ENCODE data around the gene RIN3. TPM values are rescaled to one million over a fixed set of nuclear protein-coding genes. Genes with fewer than 3 reads are reported as not detected.

RIN3 gene
- total RNA-seq, 1 experiment from 2014 or later, result 0.86 TPM

DNA sequence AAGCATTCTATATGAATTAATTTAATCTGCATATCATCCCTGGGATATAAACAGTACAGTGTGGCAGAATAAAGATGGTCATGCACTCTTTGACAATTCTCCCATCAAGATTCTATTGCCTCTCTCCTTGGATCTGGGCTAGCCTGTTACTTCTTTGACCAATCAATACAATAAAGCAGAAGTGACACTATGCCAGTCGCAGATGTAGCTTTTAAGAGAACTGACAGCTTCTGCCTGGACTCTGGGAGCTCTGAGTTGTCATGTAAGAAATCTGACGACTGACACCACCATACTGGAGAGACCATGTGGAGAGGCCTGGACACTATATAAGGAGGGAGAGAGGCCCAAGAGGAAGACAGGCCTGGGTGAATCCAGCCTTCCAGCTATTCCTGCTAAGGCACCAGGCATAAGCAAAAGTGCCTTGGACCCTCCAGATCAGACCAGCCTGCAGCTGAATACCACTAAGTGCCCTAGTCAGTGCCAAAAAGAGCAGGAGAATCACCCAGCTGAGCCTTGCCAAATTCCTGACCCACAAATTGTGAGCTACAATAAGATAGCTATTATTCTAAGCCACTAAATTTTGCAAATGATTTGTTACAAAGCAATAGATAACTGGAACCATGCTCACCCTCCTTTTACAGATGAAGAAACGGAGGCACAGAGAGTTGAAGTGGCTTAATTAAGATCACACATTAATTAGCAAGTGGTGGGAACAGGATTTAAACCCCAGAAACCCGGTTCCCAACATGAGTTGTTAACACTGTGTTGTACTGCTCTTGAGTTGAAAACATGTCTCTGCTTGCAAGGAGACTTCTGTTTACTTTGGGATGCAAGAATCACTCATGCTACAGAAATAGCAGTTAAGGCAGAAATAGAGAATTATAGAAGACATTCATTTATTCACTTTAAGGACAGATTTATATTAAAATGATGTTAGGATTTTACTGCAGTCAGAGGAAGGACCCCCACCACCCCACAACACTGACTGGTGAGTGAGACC, 84.6 kb downstream of the RIN3 start:
- no peak for DNase-seq (ENCODE audit: low read depth)

DNA sequence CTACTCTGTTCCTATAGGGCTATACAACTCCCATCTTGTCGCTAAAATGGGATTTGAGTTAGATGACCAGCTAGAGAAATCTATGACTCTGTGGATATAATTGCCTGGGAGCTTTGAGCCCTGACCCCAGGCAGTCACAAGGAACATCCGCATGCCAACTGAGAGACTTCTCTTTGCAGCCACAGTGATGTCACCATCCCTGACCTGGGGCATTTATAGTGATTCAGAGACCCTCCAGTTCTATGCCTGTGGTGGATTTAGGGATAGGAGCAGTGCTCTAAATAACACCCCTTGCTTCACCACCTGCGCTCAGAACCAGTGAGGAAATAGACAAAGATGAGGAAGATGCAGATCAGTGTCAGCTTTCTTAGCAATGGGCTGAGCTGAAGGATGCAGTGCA, 86.2 kb downstream of the RIN3 start:
- DNase-seq (ENCODE audit: low read depth), result peak; percentile 16

DNA sequence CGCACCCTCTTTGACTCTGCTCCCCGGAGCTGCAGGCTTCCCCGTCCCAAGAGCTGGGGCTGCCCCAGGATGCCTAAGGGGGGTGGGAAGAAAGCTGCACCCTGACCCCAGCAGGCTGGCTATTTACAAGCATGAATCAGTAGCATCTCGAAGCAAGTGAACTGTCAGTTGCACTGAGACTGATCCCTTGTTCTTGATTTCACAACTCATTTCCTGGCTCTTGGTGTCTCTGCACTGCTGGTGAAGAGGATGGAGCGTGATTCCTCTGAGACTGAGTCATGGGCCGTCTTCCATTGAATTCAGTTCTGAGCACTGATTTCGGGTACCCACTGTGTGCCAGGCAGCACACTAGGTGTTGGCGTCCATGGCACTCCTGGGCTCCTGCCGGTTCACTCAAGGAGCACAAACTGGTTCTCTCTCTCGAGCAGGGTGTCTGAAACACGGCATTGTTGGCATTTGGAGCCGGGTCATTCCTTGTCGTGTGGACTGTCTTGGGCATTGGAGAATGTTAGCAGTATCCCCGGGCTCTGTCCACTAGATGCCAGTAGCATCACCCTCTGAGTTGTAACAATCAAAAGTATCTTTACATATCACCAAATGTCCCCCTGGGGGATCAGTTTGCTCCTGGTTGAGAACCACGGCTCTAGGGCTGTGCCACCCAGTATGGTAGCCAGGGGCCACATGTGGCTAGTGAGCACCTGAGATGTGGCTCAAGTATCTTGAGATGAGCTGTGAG, 86.9 kb downstream of the RIN3 start:
- peak; percentile 68 for DNase-seq (ENCODE audit: low read depth)

DNA sequence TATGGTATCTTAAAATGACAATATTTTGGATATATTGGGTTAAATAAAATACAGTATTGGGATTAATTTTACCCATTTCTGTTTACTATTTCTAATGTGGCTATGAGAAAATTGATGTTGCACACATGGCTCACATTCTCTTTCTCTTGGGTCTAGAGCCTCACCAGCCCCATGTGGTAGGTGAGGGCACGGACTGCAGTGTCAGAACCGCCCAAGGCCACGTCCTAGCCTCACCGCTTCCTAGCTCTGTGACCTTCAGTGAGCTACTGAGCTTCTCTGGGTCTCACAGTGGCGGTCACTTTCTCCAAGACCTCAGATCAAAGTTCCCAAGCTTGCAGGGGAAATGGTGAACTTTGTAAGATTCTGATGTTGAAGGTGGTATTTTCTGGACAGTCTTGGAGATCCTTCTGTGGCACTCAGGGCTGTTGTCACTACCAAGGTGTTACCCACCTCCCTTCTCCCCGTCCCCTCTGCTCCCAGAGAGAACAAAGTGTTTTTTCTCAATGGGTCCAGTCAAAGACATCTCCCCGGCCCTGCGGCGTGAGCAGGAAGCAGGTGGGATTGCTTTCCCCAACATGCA, 87.6 kb downstream of the RIN3 start:
- no peak for DNase-seq (ENCODE audit: low read depth)

DNA sequence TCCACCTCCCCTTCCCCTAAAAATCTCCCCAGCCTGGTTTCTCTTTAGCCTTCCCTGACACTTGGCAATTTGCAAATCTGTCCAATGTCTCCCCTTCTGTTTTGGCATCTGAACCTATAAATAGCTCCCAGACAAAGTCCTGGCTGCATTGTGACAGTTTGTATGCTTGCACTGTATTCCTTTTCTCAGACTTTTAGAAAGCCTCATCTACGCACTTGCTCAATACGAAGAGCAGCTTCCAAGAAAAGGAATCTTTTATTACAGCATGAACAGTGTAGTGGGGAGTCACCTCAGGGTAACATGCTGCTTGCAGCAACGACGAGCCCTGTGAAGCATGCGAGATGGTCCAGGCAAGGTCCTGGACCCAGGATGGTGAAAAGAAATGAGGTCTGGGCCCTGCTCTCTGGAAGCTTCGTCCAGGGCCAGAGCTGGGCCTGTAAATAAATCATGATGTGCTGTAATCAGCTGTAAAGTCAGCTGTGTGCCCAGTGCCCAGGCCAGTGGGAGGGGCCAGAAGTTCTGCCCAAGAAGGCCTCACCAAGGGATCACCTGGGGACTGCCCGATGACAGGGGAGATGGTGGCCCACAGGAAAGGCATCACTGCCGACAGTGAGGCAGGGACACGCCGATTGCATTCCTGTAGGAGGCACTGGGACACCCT, 88.3 kb downstream of the RIN3 start:
- DNase-seq (ENCODE audit: low read depth), result no peak

DNA sequence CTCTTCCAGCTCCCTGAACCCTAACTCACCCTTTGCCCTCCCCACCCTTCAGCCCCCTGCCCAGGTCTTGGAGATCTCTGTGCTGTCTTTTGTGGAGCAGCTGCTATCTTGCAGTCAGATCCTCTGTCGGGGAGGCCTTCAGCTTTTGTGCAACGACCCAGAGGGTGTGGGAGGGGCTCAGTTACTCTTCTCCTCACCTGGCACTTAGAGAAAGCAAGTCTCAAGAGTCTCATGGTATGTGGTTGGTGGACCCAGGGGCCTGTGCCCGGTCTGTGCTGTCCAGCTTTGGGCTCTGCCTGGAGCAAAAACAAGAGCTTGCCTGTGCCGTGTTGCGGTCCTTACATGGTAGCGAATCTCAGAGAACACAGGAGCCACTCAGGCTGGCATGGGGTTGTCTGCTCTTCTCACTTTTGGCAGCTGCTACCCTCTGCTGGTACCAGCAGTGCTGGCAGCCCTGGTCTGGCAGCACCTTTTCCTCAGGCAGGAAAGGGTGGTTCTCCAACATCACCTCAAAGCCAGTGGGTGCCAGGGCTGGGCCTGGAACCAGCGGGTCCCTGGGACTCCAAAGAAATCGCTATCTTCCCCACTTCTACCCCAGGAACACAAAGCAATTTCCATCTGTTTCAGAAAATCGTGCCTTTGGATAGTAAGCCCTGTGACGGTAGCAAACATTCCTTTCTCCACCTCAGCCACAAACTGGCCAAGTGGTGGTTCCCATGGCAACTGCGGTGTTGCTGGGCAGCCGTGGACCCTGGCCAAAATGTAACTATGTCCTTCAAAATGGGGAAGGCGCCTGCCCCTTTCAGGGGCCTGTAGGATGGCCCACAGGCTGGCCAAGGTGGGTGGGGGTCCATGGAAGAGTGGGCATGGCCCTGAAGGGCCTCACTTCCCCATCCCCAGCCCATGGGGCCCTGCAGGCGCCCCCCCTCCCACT, 90.0 kb downstream of the RIN3 start:
- peak; percentile 65 for DNase-seq (ENCODE audit: low read depth)

DNA sequence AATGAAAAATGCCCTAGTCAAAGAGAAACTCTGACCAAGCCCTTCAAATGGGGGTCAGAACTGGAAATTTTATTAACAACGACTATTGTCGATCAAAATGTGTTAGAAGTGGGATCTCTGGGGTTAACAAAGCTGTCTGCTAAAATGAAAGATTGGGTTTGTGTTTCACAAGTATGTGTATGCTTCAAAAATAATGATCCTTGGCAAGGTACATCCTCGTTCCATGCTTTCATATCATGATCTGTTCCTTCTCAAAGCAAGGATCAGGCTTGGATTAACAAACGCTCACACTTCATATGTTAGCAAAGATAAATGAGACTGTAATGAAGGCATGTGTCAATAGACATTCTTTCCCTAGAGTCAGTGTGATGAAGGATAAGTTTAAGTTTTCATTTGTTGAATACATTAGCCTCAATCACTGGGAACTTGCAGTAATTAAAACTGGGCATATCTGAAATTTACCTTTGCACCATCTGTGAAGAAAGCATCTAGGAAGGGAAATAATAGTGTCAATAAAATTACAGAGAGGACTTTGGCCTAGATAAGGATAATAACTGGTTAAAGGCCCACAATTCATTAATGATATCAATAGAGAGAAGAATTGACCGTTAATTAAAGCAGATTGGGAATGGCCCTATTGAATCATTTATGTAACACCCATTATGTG, 91.8 kb downstream of the RIN3 start:
- no peak for DNase-seq (ENCODE audit: low read depth)

DNA sequence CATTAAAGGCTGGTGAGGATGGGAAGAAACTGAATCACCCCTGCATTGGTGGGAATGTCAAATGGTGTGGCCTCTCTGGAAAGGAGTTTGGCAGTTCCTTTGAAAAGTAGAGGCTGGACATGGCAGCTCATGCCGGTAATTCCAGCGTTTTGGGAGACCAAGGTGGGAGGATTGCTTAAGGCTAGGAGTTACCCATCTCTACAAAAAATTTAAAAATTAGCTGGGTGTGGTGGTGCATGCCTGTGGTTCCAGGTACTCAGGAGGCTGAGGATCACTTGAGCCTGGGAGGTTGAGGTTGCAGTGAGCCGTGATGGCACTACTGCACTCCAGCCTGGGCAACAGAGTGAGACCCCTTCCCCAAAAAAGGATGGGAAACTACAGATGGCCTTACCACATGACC, 93.7 kb downstream of the RIN3 start:
- no peak for DNase-seq (ENCODE audit: low read depth)

DNA sequence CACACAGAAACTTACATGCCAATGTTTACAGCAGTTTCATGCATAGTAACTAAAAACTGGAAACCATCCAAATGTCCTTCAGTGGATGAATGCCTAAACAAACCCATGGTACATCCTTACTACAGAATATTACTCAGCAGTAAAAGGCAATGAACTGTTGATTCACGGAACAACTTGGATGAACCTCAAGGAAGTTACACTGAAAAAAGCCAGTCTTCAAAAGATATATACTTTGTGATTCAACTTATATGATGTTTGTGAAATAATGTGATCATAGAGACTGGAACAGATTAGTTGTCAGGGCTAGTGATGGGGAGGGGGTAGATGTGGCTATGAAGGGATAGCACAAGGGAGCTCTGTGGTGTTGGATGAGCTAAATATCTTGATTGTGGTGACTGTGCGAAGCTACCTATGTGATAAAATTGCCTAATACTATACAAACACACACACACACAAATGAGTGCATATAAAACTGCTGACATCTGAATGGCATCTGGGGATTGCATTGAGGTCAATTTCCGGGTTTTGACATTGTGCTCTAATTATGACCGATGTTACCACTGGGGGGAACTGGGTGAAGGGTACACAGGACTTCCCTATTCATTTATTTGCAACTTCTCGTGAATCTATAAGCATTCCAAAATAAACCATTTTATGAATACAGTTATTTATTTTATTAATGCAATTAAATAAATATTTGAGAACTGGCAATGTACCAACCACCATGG, 94.3 kb downstream of the RIN3 start:
- no peak for DNase-seq (ENCODE audit: low read depth)

DNA sequence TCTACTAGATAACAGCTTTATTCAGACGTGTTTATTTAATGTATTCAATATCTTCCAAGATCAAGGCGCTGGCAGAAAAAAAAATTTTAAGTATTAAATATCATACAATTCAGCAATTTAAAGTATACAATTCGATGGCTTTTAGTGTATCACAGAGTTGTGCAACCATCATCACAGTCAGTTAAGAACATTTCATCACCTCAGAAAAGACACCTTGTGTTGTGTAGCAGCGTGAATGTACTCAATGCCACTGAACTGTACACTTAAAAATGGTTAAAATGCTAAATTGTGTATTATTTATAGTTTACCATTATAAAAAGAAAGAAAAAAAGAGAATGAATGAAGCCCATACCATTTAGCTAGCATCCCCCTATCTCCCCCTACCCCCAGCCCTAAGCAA, 96.4 kb downstream of the RIN3 start:
- DNase-seq (ENCODE audit: low read depth), result no peak

DNA sequence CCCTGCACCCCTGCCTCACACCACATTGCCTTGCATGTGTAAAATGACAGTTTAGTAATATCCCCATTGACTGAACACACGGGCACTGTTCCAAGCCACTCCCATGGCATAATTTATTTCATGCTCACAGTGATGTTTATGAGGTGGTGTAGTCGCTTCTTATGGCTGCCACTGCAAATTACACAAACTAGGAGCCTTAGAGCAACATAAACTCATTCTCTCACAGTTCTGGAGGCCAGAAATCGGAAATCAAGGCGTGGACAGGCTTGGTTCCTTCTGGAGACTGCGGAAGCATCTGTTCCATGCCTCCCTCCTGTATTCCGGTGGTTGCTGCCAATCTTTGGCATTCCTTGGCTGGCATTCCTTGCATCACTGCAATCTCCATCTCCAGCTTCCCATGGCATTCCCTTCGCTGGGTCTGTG, 97.3 kb downstream of the RIN3 start:
- no peak for DNase-seq (ENCODE audit: low read depth)

DNA sequence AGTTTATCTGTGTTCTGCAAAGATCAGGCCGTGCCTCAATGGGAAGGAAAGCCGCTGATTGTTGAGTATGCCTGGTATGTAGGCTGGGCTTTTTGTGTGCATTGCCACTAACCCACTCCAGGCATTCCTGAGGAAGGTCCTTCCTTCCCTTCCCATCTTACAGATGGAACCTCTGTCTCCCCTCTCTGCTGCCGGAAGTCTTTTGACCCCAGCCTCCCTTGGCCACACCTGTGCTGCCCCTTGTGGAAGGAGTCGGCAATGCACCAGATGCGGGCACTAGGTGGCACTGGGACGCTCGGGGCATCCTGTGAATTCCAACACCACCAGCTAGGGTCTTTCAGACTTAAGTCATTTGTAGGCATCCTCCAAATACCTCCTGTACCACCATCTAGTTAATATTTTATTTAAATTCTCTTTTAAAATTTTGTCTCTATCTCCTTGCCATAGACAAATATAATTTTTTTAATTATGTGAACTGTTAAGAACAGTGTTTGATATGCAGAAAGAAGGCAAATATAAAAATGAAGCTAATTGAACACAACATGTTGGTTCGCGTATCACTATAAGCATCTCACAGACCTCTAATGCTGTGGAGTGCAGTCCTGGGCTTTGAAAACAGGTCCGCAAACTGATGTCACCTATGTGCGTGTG, 99.6 kb downstream of the RIN3 start:
- DNase-seq (ENCODE audit: low read depth), result peak; percentile 57

DNA sequence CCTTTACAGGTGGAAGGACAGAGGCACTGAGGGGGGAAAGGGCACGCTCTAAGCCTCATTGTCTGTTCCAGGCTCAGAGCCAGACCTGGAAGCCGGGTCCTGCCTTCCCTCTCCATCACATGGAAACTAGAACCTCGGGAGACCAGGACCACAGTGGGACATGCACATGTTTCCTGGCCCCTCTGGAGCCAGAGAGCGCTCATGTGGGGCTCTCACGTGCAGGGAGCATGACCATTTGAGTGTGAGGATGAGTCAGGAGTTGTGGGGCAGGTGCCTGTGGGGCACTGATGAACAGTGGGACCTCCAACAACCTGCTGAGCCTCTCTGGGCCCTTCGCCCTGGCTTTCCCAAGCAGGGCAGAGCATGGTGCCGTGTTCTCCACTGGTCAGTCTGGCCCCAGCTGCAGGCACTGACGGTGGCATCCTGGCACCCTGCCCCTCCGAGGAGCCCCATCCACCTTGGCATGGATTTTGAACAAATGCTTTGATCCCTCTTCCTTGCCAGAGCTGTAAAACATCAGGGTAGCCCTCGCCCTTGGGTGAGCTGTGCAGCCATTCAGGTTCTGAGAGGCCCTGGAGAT, 100.2 kb downstream of the RIN3 start:
- DNase-seq (ENCODE audit: low read depth), result no peak

DNA sequence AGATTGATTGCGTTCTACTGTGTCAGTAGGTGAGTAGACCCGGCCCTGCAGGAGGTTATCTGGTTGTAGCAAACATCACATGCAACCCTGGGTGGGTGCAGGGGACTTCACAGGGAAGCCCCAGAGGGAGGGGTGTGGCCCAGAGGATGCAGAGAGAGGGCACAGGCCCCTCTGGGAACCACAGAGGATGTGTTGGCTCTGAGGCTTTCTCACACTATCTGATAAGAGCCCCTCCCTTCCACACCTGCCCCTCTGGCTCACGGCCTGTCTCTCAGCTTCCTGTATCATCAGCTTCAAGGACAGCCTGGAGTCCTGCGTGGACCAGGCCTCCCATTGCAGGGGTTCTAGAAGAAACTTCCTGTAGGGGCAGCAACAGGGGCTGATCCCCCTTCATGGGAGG, 101.9 kb downstream of the RIN3 start:
- peak; percentile 17 for DNase-seq (ENCODE audit: low read depth)

DNA sequence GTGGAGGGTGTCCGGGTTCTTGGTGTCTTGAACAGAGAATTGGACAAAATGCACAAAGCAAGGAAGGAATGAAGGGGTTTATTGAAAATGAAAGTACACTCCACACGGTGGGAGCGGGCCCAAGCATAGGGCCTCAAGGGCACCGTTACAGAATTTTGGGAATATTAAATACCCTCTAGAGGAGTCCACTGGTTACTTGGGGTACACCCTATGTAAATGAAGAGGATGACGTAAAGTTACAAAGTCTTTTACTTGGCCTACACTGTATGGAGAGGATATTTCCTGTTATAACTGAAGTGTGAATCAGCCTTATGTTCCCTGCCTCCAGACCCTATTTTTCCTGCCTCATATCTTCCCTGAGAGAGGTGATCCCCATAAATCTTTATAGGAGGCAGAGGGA, 102.6 kb downstream of the RIN3 start:
- no peak for DNase-seq (ENCODE audit: low read depth)

DNA sequence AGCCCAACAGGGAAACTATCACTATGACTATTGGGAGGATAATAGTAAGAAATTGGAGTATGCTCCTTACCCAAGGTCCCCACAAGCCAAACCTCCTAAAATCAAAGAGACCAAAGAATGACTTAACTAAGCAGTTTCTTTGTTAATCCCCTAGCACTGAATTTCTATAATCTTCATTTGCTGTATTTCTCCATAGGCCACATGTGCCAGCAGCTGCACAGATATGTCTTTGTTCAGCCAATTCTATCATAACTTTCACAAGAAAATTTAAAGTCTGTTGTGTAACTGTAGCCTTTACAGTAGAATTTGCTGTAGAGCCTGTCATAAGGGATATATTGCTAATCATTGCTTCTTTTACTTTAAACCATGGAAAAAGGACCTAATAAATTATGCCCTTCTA, 104.0 kb downstream of the RIN3 start:
- DNase-seq (ENCODE audit: low read depth), result no peak

DNA sequence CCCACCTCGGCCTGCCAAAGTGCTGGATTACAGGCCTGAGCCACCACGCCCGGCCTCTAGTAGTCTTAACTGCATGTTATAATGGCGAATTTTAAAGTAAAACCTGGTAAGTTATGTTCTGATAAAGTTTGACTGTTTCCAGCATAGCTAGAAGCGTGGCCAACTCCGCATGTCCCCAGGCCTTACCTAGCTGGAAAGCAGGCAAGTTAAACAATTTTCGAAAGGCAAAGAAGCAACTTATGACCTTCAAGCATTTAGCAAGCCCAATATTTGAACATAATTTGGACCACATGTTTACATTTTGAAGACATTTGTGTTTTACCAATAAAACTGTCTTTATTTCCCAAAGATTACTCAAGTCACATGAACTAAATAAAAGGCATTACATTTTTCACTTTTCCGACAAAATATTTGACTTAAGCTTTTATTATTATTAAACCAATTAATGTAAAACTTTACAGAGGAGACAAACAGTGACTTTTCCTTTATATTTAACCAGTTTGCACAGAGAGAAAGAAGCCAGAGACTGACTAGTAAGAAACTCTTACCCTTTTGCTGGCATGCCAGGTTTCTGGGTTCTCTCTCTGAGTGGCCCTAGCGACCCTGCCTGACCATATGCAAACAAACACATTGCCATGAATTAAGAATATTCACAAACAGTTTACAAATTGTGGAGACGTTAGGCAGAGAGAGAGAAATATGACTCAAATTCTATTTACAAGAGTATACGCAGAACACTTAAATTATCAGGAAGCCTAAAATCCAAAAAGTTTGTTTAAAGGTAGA, 106.3 kb downstream of the RIN3 start:
- no peak for DNase-seq (ENCODE audit: low read depth)

DNA sequence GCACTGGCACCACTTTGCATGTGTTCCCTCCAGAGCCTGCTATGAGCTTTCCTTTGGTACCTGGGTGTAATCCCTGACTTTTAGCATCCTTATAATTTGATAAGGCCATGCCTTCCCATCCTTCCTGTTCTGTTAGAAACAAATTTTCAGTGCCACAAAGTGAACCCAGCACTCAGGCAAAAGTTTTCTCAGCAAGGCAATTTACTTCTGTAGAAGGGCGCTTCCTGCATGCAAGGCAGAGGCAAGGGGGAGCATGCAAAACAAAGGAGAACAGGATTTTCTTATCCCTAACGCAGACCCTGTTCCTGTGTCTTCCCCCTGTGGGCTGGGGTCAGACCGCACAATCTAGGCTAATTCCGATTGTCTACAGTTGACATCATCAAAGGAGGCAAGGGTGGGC, 108.7 kb downstream of the RIN3 start:
- DNase-seq (ENCODE audit: low read depth), result no peak

Measured in Daoy (cell line).